Activated T-cell treated with anti-CD3 and anti-CD28 coated beads for 48 hours (primary cell): ENCODE measurements around the gene KL.

ENCODE experiments used
- DNase-seq: peaks from one replicate; pipeline ENCODE4 v3.0.0-alpha.2; 2020; ENCODE audit warnings: low read depth

KL gene

DNA sequence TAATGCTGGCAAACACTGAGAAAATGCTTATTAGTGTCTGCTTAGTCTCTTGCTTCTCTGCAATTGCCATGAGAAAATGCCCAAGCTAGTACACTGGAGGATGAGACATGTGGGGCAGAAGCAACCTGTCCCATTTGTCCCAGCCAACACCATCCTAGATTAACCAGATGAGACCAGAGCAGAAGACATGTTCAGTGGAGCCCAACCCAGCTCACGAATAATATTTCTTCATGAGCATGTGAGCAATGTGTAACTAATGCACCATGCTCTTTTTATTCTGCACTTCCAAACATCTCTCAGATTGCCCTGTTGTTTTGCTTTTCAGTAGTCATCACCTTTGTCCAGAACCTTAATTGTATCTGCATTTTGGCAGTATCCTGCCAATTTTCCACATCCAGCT lies 21.4 kb downstream of the KL start:
- DNase-seq = no peak

- DNase-seq = no peak
Observed at GRCh38 chr13:33040090-33040489, 23.9 kb downstream of the KL start.

- no peak for DNase-seq
Observed at GRCh38 chr13:33045851-33046592, 29.8 kb downstream of the KL start.

DNA sequence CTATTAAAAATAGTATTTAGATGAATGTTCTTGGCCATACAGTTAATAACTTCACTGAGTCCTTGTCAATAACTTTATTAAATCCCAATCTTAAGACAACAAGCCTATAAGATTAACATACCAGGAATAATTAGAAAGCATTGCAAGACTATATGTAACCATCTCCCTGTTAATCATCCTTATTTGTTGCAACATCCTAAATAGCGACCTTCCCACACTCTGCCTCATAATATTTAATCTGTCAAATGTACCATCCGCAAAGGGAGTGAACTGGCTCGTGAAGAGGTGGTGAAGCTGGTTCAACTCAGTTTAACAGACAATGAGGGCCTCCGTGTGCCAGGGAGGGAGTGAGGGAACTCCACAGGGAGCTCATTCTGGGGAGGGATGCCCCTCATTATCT lies 33.9 kb downstream of the KL start:
- no peak for DNase-seq

DNA sequence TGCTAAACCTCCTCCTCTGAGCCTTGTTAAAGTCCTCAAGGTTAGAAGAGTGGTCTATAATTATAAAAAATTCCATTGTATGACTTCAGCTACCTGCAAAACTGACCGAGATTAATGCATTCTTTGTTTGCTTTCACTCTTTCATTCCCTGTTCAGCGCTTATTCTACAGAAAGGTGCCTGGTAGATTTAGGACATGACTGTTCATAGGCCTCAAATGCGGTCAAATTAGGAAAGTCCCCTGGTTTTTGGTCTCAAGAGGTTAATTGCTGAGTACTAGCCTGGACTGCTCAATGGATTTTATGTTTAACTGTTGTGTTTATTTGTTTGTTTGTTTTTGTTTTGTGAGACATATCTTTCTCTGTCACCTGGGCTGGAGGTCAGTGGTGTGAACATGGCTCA lies 35.4 kb downstream of the KL start:
- DNase-seq = no peak

DNA sequence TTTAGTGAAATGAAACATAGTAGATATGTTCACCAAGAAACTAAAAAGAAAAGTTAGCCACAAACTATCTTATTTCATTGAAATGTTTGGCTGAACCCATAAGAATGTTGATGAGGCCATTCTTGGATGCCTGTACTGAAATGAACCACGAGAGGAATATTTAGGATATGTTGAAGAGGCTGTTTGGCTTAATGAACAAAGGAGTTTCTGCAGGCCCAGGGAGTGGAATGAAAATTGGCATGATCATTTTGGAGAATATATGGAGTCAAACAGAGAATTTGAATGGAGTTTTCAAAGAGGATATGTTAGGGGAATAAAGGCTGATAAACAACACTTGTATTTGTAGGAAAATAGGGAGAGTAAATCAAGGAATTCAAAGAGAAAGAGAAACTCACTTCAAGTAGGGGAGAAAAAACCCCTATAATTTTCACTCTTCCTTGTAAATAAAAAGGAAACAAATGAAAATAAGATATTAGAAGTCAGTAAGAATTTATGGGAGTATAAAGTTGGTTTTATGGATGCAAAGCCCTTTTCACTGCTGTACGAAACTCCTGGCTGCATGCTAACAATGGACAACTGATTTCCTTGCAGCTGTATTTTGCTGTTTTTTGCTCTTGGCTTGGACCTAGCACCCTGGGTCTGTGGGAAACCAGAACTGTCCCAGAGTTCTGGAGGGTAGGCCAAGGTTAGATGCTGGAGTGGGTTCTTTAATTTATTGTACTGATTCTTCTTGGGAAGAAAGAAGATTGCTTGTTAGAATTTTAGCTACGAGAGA lies 36.5 kb downstream of the KL start:
- DNase-seq = no peak

- DNase-seq = no peak
Observed at GRCh38 chr13:33053397-33054066, 37.3 kb downstream of the KL start.

DNA sequence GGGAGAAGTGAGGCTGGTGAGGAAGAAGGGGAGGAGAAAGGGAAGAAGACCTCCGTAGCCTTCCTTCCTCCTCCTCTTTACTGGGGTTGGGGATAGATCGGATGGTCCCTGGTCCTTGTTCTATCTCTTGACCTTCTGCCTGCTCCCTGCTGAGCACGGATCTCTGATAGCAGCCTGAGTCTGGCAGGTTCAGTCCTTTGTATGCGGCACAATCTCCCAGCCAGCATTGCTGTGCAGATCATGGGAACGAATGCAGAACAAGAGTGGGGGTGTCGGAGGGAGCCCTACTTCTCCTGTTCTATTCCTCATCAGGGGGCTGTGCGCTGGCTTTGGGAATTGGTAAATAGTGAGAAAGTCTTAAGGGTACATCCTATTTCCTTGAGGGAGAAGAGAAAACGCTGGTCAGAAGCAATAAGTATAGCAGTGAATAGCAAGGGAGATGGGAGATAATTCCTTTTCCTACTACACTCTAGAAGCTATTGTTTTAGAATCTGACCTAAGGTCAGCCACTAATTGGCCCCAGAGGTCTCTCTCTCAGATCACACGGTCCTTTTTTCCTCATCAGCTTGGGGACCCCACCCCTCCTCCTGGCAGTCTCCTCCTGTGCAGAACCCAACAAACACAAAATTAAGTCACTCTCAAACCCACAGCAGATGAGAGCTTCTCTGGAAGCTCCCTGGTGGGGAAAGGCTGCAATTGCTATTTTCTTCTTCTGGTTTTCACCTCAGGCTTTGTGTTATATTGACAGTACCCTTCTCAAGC lies 41.0 kb downstream of the KL start:
- DNase-seq = no peak

DNA sequence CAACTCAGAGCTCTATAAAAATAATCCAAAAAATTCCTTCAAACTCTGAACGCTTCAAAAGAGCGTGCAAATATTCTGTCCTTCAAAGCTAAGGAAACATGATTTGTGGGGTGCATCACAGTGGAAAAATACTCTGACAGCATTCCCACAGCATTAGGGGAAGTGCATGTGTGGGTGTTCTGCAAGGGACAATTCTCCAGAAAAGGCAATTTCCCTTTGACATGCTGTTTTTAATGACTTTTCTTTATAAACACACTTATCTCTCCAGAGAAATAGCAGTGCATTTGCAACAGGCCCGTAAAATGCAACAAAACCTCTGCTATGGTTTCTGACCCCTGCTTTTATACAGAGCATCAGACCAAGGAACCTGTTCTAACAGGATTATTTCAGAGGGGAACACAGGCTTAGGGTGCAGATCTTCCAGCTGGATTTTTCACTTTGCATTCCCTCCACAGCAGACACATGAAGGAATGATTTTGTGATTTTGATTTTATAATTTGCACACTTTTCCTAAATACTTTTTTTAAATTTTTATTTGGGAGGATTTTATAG lies 42.6 kb downstream of the KL start:
- no peak for DNase-seq

GRCh38 chr13:33060815-33061214 lies 44.6 kb downstream of the KL start:
- no peak for DNase-seq

DNA sequence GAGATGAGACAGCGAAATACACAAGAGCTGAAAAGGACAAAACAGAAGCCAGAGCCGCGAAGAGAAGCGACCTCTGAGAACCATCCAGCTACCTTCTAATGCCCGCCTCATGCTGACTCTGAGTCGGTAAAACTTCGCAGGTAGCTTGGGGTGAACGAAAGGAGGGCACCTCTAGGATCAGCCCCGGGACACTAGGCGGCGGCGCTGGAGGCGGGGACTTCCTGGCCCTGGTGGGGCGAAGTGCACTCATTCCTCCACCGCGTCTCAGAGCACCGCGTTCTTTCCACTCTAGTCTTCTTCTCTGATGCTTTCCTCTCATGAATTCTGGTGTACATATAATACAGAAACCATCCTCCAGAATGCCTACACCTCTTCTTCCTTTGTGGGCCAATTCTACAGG lies 50.1 kb downstream of the KL start:
- no peak for DNase-seq

DNA sequence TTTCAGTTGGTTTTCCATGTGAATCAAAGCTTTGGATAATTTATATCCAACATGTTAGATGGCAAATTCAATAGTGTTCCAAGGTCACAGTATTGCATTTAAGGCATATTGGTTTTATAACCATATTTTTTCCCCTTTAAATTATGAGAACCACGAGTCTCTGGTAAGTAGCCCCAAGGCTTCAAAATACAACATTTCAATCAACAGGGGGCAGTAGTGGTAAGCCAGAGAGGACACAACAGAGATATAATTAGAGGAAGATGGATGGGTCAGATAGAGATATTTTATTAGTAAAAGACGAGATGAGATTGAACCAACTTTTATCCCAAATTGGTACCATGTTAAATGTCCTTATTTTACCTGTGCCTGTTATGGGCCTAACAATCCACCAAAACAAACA lies 53.1 kb downstream of the KL start:
- no peak for DNase-seq

DNA sequence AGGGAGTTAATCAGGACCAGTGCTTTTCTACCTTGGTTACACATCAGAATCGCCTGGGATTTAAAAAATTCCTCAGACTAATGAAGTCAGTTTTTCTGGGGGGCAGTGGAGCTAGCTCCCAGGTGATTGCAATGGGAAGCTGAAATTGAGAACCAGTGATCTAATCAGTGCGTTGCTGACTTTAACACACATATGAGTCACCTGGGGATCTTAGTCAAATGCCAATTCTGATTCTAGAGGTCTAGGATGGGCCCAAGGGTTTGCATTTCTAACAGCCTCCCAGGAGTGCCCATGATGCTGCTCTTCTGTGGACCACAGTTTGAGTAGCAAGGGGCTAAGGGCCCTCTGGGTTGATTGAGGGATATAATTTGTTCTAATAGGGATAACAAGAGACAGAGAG lies 54.5 kb downstream of the KL start:
- no peak for DNase-seq

DNA sequence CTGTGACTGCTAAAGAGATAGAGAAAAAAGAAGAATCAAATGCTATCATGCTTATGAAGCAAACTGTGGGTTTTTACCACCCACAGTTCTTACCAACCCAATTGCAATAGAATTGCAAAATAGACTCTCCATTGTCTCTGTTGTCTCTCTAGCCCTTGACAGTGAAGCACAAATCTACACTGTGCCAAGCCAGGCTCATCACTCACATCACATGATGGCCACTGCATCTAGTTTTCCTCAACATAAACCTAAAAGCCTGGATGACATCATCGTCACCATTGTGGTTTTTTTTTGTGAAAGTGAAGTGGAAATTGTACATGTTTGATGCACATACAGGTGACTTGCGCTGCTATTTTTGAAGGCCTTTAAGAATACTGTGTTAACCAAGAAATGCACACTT lies 56.1 kb downstream of the KL start:
- no peak for DNase-seq

- DNase-seq = no peak
Observed at GRCh38 chr13:33072759-33073158, 56.5 kb downstream of the KL start.

- DNase-seq = no peak
Observed at GRCh38 chr13:33073338-33073737, 57.1 kb downstream of the KL start.

DNA sequence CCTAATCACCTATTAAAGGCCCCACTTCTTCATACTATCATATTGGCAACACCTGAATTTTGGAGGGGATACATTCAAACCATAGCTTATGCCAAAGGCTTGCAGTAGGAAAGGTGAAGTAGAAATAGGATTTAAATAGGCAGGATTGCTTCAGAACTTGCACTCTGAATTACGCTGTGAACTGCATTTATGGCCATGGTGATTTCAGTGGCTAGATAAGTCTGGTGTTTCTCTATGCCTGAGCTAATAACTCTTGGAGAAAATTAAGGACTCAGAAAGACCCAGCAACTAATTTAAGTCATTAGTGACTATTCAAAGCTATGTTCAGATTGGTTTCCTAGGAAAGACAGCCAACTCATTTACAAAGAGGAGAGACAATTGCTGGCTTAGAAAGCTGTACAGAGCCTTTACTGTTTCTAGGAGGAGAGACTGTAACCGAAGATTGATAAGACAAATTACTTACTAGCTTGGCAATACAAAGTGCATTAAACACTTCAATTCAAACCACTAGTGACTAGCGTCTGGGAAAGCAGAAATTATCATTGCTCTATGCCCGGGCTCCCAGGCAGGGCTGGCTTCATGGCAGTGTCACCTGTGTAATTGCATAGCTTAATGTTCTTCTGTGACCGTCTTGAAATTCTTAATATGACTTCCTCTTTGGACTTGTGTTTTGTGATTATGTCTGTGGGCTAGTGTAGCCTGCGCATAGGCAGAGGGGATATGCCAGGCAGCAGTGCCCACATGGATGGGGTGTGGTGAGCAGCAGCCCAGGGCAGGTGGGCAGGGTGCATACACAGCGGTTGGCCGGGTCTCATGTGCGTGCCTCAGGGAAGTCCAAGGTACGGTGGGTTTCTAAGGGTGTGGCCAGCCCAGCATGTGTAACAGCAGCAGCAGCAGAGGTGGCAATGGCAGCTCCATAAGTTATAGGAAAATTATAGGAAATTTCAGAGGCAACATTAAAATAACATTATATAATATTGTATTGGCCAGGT lies 60.1 kb downstream of the KL start:
- no peak for DNase-seq

GRCh38 chr13:33078263-33078662 lies 62.0 kb downstream of the KL start:
- DNase-seq = no peak

DNA sequence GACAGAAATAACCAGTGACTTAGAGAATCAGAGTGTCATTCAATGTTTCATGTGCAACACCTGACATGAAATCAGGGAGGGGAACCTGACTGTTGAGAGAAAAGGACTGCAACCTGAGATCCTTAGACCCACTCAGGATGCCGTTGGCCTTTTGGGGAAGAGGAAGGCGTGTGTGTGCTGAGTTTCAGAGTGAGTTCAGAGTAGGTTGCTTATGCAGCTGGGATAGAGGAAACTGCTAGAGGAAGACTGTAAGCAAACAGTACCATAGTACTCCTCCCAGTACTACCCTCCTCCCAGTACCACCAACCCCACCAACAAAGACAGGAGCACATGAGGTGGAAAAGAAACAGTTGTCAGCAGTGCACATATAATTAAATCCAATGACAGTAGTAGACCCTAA lies 63.7 kb downstream of the KL start:
- no peak for DNase-seq

GRCh38 chr13:33080972-33081590 lies 64.9 kb downstream of the KL start:
- DNase-seq = no peak
